GM21367 (cell line): Measurements from ENCODE around the gene NRSN1.

Experiments used
- ATAC-seq: cut with Tn5 transposase; IDR thresholded peaks from one replicate; pipeline ENCODE4 v1.9.1; 2021; ENCODE audit not compliant: unreplicated experiment

The NRSN1 gene

GRCh38 chr6:24125980-24126379 is at the start of gene NRSN1:
NRSN1 (plus strand) TSS chr6:24126215; CDS start chr6:24134328, 8,113 bp downstream.
- no peak for ATAC-seq

- ATAC-seq: no peak
Observed at GRCh38 chr6:24078200-24078599, 47.8 kb upstream of the NRSN1 start.

GRCh38 chr6:24079076-24079475 is 46.9 kb upstream of the NRSN1 start:
- ATAC-seq: no peak

- no peak for ATAC-seq
Observed at GRCh38 chr6:24080711-24081110, 45.3 kb upstream of the NRSN1 start.

- ATAC-seq: no peak
Observed at GRCh38 chr6:24089736-24090135, 36.3 kb upstream of the NRSN1 start.

- ATAC-seq: no peak
Observed at GRCh38 chr6:24092407-24092806, 33.6 kb upstream of the NRSN1 start.

GRCh38 chr6:24093381-24093780 is 32.6 kb upstream of the NRSN1 start:
- ATAC-seq: no peak

- no peak for ATAC-seq
Observed at GRCh38 chr6:24099181-24099580, 26.8 kb upstream of the NRSN1 start.

- ATAC-seq: no peak
Observed at GRCh38 chr6:24100024-24100769, 25.8 kb upstream of the NRSN1 start.

- no peak for ATAC-seq
Observed at GRCh38 chr6:24100770-24101155, 25.3 kb upstream of the NRSN1 start.

- no peak for ATAC-seq
Observed at GRCh38 chr6:24105191-24105590, 20.8 kb upstream of the NRSN1 start.

- no peak for ATAC-seq
Observed at GRCh38 chr6:24106291-24106690, 19.7 kb upstream of the NRSN1 start.

- no peak for ATAC-seq
Observed at GRCh38 chr6:24107294-24107693, 18.7 kb upstream of the NRSN1 start.

GRCh38 chr6:24108056-24108455 is 18.0 kb upstream of the NRSN1 start:
- no peak for ATAC-seq

- ATAC-seq: no peak
Observed at GRCh38 chr6:24110417-24110816, 15.6 kb upstream of the NRSN1 start.

- no peak for ATAC-seq
Observed at GRCh38 chr6:24113891-24114290, 12.1 kb upstream of the NRSN1 start.

GRCh38 chr6:24117021-24117420 is 9.0 kb upstream of the NRSN1 start:
- no peak for ATAC-seq

- no peak for ATAC-seq
Observed at GRCh38 chr6:24122139-24122538, 3.9 kb upstream of the NRSN1 start.

GRCh38 chr6:24126586-24127192 is 674 bp downstream of the NRSN1 start:
- ATAC-seq: peak; percentile 55

- ATAC-seq: no peak
Observed at GRCh38 chr6:24127316-24127715, 1.3 kb downstream of the NRSN1 start.

GRCh38 chr6:24131751-24132150 is 5.7 kb downstream of the NRSN1 start:
- ATAC-seq: no peak

GRCh38 chr6:24139080-24139479 is 13.1 kb downstream of the NRSN1 start:
- no peak for ATAC-seq

- no peak for ATAC-seq
Observed at GRCh38 chr6:24139639-24140038, 13.6 kb downstream of the NRSN1 start.
